HuH-7 (cell line): Measurements from ENCODE around the gene ZNF487.
"Not testable (repeated sequence)": the region's sequence is repeated elsewhere in the genome, so short reads cannot be mapped to it uniquely, and the experiment has no call there.

Experiments used
- DNase-seq: peaks from one replicate; pipeline ENCODE4 v3.0.0; 2011; ENCODE audit warnings: low spot score

ZNF487 gene

DNA sequence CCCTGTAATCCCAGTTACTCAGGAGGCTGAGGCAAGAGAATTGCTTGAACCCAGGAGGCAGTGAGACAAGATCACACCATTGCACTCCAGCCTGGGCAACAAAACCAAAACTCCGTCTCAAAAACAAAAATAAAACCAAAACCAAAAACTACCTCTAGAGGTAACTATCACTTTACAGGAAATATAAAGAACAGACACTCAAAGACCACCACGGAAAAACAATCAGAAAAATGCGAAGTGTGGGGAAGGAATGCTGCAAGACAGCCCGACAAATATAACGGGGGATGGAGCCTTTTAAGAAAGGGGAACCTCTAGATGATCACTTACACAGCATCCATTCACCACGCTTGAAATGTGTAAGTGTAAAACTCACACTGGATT lies 32.2 kb upstream of the ZNF487 start:
- DNase-seq, result no peak

- DNase-seq, result no peak
Measured at GRCh38 chr10:43407148-43407575, 29.7 kb upstream of the ZNF487 start.

GRCh38 chr10:43407576-43408330 lies 29.2 kb upstream of the ZNF487 start:
- DNase-seq, result peak; percentile 74

GRCh38 chr10:43408331-43408709 lies 28.6 kb upstream of the ZNF487 start:
- DNase-seq, result no peak

- DNase-seq, result peak; percentile 73
Measured at GRCh38 chr10:43408710-43409384, 28.1 kb upstream of the ZNF487 start, which contains the start of gene HNRNPF. Gene HNRNPF, minus strand, starts transcription at chr10:43409186. Its CDS starts 21,302 bp downstream, at chr10:43387884.

GRCh38 chr10:43409385-43410109 lies 27.4 kb upstream of the ZNF487 start:
- DNase-seq, result no peak

DNA sequence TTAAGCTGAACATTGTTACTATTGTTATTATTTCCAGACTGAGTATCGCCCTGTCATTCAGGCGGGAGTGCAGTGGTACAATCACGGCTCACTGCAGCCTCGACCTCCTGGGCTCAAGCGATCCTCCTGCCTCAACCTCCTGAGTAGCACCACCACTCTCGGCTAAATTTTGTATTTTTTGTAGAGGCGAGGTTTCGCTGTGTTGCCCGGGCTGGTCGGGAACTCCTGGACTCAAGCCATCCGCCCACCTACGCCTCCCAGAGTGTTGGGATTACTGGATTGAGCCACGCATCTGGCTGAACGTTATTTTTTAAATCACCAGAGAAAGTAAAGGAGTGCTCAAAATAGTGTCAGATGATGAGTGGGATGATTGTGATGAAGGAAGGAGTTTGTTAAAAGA lies 26.6 kb upstream of the ZNF487 start:
- no peak for DNase-seq

DNA sequence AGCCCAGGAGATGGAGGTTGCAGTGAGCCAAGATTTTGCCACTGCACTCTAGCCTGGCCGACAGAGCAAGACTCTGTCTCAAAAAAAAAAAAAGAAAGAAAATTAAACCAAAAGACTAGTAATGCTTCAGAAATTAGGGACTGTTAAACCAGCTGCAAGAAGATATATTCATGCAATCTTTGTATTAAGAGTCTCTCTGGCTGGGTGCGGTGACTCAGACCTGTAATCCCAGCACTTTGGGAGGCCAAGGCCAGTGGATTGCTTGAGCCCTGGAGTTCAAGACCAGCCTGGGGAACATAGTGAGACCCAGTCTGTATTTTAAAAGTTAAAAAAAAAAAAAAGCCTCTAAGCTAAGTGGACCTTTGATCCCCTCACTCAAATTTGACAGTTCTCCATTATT lies 25.4 kb upstream of the ZNF487 start:
- DNase-seq, result no peak

- DNase-seq, result no peak
Measured at GRCh38 chr10:43415544-43415943, 21.4 kb upstream of the ZNF487 start.

GRCh38 chr10:43417950-43418768 lies 18.8 kb upstream of the ZNF487 start:
- DNase-seq, result no peak

DNA sequence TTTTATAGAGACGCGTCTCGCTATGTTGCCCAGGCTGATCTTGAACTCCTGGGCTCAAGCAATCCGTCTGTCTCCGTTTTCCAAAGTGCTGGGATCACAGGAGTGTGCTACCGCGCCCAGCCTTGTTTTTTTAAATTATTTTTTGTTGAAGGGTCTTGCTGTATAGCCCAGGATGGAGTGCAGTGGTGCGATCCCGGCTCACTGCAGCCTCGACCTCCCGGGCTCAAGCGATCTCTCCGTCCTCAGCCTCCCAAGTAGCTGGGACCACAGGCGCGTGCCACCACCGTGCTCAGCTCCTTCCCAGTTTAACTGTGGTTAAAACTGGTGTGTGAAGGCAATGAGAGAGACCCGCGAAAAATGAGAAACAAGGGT lies 16.9 kb upstream of the ZNF487 start:
- DNase-seq, result no peak

DNA sequence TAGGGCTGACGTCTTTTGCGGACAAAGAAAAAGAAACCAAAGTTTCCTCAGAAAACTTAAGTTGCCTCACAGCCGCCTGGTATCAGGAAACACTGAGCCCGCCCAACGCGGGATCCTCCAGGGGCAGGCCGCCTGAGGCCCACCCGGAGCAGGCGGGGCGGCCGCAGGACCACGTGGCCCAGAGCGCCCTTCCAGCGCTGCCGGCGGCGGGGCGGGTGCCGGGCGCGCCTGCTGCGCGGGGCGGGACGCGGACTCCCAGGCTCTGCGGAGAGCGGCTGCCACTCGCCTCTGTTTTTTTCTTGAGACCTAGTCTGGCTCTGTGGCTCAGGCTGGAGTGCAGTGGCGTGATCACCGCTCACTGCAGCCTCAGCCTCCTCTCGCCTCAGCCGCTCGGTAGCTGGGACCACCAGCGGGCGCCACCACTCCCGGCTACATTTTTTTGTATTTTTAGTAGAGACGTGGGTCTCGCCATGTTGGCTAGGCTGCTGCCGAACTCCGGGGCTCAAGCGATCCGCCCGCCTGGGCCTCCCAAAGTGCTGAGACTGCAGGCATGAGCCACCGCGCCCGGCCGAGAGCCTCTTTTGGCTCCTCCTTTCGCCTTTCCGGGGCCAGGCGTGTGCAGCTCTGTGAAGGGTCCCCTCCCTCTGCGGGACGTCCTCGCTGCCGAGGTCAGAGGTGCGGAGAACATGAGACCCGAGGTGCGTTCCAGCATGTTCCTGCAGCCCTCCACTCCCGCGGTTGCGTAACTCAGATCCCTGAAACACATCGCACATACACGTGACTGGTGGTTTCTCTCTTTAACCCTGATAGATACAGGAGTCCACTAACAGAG lies 16.3 kb upstream of the ZNF487 start:
- DNase-seq, result peak; percentile 21

DNA sequence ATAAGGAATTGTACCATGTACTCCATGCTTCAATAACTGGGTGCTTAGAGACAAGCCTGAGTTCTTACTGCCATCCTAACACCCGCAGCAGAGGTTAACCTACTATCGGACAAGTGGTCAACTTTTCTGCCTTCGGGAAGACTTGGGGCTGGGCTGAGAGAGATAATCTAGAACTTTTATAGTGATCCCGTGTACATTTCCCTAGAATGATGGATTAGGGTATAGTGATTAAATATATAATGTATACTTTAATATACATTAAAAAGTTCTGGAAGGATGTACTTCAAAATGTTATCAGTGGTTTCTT lies 15.8 kb upstream of the ZNF487 start:
- DNase-seq, result no peak

DNA sequence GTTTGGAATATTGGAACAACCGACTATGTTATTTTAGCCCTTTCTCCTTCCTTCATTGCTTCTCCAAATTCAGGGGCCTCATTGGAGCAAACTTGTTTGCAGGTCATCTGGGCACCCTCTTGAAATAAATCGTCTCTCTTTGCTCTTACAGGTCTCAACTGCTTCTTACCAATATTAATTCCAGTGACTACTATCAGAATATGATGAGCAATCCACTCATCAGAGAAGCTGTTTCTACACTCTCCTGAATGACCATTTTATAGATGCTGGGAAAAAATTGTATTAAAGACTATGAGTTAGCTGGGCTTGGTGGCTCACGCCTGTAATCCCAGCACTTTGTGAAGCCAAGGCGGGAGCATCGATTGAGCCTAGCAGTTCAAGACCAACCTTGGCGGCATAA lies 15.4 kb upstream of the ZNF487 start:
- DNase-seq, result no peak

- DNase-seq, result not testable (repeated sequence)
Measured at GRCh38 chr10:43421944-43422343, 15.0 kb upstream of the ZNF487 start.

DNA sequence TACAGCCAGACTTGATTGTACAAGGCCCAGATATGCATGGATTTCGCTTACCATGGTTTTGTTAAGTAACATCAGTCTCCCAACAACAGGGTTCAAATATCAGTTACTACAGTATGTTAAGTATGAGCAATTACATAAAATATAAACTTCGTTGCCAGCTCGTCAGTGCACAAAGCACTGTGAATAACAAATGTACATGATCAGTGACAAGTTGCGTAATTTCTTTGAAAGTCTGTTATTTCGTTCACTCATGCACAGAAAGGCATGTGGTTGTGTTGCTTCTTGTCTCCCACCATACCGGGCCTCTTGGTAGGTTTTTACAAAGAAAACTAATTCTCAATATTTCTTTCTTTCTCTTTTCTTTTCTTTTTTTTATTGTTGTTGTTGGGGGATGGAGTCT lies 12.5 kb upstream of the ZNF487 start:
- no peak for DNase-seq

DNA sequence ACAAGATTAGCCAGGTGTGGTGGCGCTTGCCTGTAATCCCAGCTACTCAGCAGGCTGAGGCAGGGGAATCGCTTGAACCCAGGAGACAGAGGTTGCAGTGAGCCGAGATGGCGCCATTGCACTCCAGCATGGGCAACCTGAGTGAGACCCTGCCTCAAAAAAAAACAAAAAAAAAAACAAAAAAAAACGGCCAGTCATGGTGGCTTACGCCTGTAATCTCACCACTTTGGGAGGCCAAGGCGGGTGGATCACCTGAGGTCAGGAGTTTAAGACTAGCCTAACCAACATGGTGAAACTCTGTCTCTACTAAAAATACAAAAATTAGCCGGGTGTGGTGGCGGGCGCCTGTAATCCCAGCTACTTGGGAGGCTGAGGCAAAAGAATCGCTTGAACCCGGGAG lies 10.4 kb upstream of the ZNF487 start:
- not testable (repeated sequence) for DNase-seq

- no peak for DNase-seq
Measured at GRCh38 chr10:43427166-43427825, 9.6 kb upstream of the ZNF487 start.

- DNase-seq, result no peak
Measured at GRCh38 chr10:43430926-43431663, 5.8 kb upstream of the ZNF487 start.
